ENCODE measurements around the gene CFAP46. TPM values are rescaled to one million over a fixed set of nuclear protein-coding genes. Genes with fewer than 3 reads are reported as not detected.

CFAP46 gene
- total and polyA plus RNA-seq, 2 experiments from 2014 or later = 0.20 to 0.22 TPM

DNA sequence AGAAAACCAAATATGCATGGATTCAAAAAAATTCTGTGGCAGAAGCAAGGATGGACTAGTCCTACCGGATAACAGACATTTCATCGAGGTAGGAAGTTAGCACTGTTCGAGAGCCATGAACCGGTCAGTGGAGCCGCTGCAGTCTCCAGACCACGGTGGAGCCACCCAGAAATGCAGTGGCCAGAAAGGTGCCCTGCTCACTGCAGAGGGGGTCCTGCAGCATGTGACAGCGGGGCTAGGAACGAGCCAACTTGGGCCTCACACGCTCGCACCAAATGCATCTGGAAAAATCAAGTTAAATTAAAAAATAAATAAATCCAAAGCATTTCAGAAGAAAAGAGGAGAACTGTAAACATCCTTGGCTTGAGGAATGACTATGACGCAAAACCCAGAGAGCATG is 13.1 kb upstream of the CFAP46 start:
- 72% methylated on average over 11 of the region's 11 CpGs for WGBS, 2 experiments (ENCODE audit: low coverage in 1 of 2, low lambda C conversion rate in 2 of 2, missing lambda C conversion rate in 2 of 2)
- in situ Hi-C loops (cut with MboI) = no loop called here
- Histone ChIP-seq H4K20me1 (ENCODE audit: insufficient read depth) (no peaks in the 10 kb centered on the region), H3K9ac (no peak overlapping the region), H2AFZ (no peak overlapping the region), H3K9me3 (ENCODE audit: low read depth) (no peaks in the 10 kb centered on the region), H3K79me2 (ENCODE audit: insufficient read depth) (no peaks in the 10 kb centered on the region), H3K27ac (no peak overlapping the region), H3K4me2 (ENCODE audit: unreplicated experiment) (no peak overlapping the region), H3K27me3 (replicated peaks; ENCODE audit: insufficient read depth) (peaks cover 41% of the 10 kb centered on the region), H3K4me1 (ENCODE audit: insufficient read depth) (no peaks in the 10 kb centered on the region), H3K36me3 (ENCODE audit: low read depth) (no peaks in the 10 kb centered on the region), H3K9me2 (ENCODE audit: insufficient read depth) (no peaks in the 10 kb centered on the region), H3K4me3 (no peak overlapping the region), H3F3A (ENCODE audit: insufficient read depth) (no peaks in the 10 kb centered on the region)
- no peak for TF ChIP-seq EZH2 (IDR thresholded peaks at IDR 0.05; ENCODE audit: insufficient read depth, poor library complexity, severe bottlenecking)
- no peak for TF ChIP-seq EZH2phosphoT487 (IDR thresholded peaks at IDR 0.05; ENCODE audit: insufficient read depth, low read depth)
- no peak for DNase-seq

DNA sequence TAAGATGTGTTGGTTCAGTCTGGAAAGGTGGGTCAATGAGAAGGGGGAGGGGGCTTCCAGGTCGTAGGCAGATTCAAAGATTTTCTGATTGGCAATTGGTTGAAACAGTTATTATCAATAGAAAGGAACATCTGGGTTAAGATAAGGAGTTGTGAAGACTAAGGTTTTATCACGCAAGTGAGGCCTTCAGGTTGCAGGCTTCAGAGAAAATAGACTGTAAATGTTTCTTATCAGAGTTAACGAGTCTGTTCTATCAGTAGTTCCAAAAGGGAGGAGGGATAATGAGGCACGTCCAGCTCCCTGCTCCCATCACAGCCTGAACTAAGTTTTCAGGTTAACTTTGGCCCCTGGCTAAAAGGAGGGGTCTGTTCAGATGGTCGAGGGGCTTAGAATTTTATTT is 11.1 kb upstream of the CFAP46 start:
- Histone ChIP-seq H3K27me3 (replicated peaks; ENCODE audit: insufficient read depth) (peaks cover 60% of the 10 kb centered on the region), H3K4me2 (ENCODE audit: unreplicated experiment) (no peak overlapping the region), H2AFZ (no peak overlapping the region), H3K9me3 (ENCODE audit: low read depth) (no peaks in the 10 kb centered on the region), H3K27ac (no peak overlapping the region), H3K36me3 (ENCODE audit: low read depth) (no peaks in the 10 kb centered on the region), H3F3A (ENCODE audit: insufficient read depth) (no peaks in the 10 kb centered on the region), H3K9me2 (ENCODE audit: insufficient read depth) (no peaks in the 10 kb centered on the region), H3K4me1 (ENCODE audit: insufficient read depth) (no peaks in the 10 kb centered on the region), H4K20me1 (ENCODE audit: insufficient read depth) (no peaks in the 10 kb centered on the region), H3K4me3 (no peak overlapping the region), H3K79me2 (ENCODE audit: insufficient read depth) (no peaks in the 10 kb centered on the region), H3K9ac (no peak overlapping the region)
- no peak for DNase-seq
- TF ChIP-seq EZH2phosphoT487 (IDR thresholded peaks at IDR 0.05; ENCODE audit: insufficient read depth, low read depth) (no peak), EZH2 (IDR thresholded peaks at IDR 0.05; ENCODE audit: insufficient read depth, poor library complexity, severe bottlenecking) (no peak)
- in situ Hi-C loops (cut with MboI) = no loop called here
- 30 to 34% methylated on average over 5 of the region's 5 CpGs for WGBS, 2 experiments (ENCODE audit: low coverage in 1 of 2, low lambda C conversion rate in 2 of 2, missing lambda C conversion rate in 2 of 2)

DNA sequence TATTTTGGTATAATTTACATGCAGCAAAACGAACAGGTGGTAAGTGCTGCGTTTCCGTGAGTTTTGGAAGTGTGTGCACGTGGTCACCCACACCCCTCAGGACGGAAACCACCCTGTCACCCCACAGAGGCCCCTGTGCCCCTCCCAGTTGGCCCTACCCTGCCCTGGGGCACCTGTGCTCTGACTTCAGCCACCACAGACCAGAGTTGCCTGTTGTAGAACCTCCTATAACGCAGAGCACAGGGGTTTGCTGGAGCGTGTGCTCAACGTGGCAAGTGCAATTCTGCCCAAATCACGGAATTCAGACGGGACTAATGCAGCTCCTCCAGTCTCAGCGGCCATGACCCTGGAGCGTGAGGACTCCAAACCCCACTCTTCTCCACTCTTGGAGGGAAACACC is 9.6 kb upstream of the CFAP46 start:
- no peaks in the 10 kb centered on the region for H3K9me2 ChIP-seq (ENCODE audit: insufficient read depth)
- in situ Hi-C loops (cut with MboI) = no loop called here
- H3K27ac ChIP-seq = no peak overlapping the region
- TF ChIP-seq EZH2 (IDR thresholded peaks at IDR 0.05; ENCODE audit: insufficient read depth, poor library complexity, severe bottlenecking) = no peak
- TF ChIP-seq EZH2phosphoT487 (IDR thresholded peaks at IDR 0.05; ENCODE audit: insufficient read depth, low read depth) = no peak
- H3K79me2 ChIP-seq (ENCODE audit: insufficient read depth) = no peaks in the 10 kb centered on the region
- H3K4me1 ChIP-seq (ENCODE audit: insufficient read depth) = no peaks in the 10 kb centered on the region
- H3K36me3 ChIP-seq (ENCODE audit: low read depth) = no peaks in the 10 kb centered on the region
- no peak overlapping the region for H3K4me2 ChIP-seq (ENCODE audit: unreplicated experiment)
- WGBS, 2 experiments (ENCODE audit: low coverage in 1 of 2, low lambda C conversion rate in 2 of 2, missing lambda C conversion rate in 2 of 2) = 38 to 39% methylated on average over 10 to 12 of the region's 12 CpGs
- H3K9ac ChIP-seq = no peak overlapping the region
- peaks cover 60% of the 10 kb centered on the region for H3K27me3 ChIP-seq (replicated peaks; ENCODE audit: insufficient read depth)
- no peaks in the 10 kb centered on the region for H3F3A ChIP-seq (ENCODE audit: insufficient read depth)
- no peak overlapping the region for H3K4me3 ChIP-seq
- H2AFZ ChIP-seq = no peak overlapping the region
- no peaks in the 10 kb centered on the region for H3K9me3 ChIP-seq (ENCODE audit: low read depth)
- DNase-seq = no peak
- no peaks in the 10 kb centered on the region for H4K20me1 ChIP-seq (ENCODE audit: insufficient read depth)

DNA sequence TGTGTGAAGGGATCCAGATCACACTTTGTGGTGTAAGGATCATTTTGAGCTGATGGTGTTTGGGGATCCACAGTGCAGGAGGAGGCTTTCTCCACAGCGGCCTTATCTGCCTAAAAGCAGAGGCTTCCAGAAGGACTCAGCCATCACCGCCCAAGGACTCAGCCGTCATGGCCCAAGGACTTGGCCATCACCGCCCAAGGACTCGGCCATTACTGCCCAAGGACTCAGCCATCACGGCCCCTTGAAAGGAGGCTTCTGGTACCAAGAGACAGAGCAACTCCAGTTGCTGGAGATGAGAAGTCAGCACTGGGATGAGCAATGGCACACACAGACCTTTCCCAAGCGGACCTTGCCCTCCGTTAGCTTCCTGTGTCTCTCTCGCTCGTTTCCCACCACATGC is 6.0 kb upstream of the CFAP46 start:
- in situ Hi-C loops (cut with MboI) = no loop called here
- DNase-seq = no peak
- Histone ChIP-seq H3K36me3 (ENCODE audit: low read depth) (no peaks in the 10 kb centered on the region), H3K9me2 (ENCODE audit: insufficient read depth) (no peaks in the 10 kb centered on the region), H3K4me2 (ENCODE audit: unreplicated experiment) (no peak overlapping the region), H3K4me3 (no peak overlapping the region), H4K20me1 (ENCODE audit: insufficient read depth) (no peaks in the 10 kb centered on the region), H3K79me2 (ENCODE audit: insufficient read depth) (no peaks in the 10 kb centered on the region), H3K27me3 (replicated peaks; ENCODE audit: insufficient read depth) (peaks cover 43% of the 10 kb centered on the region), H3K9me3 (ENCODE audit: low read depth) (no peaks in the 10 kb centered on the region), H3K4me1 (ENCODE audit: insufficient read depth) (no peaks in the 10 kb centered on the region), H3K27ac (no peak overlapping the region), H3K9ac (no peak overlapping the region), H3F3A (ENCODE audit: insufficient read depth) (no peaks in the 10 kb centered on the region), H2AFZ (no peak overlapping the region)
- 75 to 82% methylated on average over 10 of the region's 10 CpGs for WGBS, 2 experiments (ENCODE audit: low coverage in 1 of 2, low lambda C conversion rate in 2 of 2, missing lambda C conversion rate in 2 of 2)
- no peak for TF ChIP-seq EZH2phosphoT487 (IDR thresholded peaks at IDR 0.05; ENCODE audit: insufficient read depth, low read depth)
- no peak for TF ChIP-seq EZH2 (IDR thresholded peaks at IDR 0.05; ENCODE audit: insufficient read depth, poor library complexity, severe bottlenecking)

DNA sequence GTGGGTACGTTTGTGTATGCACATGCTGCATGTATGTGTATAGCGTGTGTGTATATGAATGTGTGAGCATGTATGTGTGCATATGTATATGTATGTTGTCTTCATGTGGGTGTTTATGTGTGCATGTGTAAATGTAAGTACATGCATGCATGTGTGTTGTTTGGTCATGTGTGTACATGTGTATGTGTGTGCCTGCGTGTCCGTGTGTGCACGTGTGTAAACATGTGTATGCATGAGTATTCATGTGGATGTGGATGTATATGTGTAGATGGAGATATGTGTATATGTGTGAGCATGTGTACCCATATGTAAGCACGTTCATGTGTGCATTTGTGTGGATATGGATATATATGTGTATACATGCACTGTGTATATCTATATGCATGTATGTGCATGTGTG is 5.5 kb upstream of the CFAP46 start:
- WGBS, 2 experiments (ENCODE audit: low coverage in 1 of 2, low lambda C conversion rate in 2 of 2, missing lambda C conversion rate in 2 of 2) = 53 to 61% methylated on average over 6 of the region's 6 CpGs
- no peaks in the 10 kb centered on the region for H3K36me3 ChIP-seq (ENCODE audit: low read depth)
- no peak overlapping the region for H3K9ac ChIP-seq
- H3K9me2 ChIP-seq (ENCODE audit: insufficient read depth) = no peaks in the 10 kb centered on the region
- H3K4me1 ChIP-seq (ENCODE audit: insufficient read depth) = no peaks in the 10 kb centered on the region
- no peak overlapping the region for H3K4me3 ChIP-seq
- H3K9me3 ChIP-seq (ENCODE audit: low read depth) = no peaks in the 10 kb centered on the region
- DNase-seq = no peak
- H3K27me3 ChIP-seq (replicated peaks; ENCODE audit: insufficient read depth) = peaks cover 38% of the 10 kb centered on the region
- no peaks in the 10 kb centered on the region for H4K20me1 ChIP-seq (ENCODE audit: insufficient read depth)
- no peak overlapping the region for H2AFZ ChIP-seq
- H3K4me2 ChIP-seq (ENCODE audit: unreplicated experiment) = no peak overlapping the region
- H3K27ac ChIP-seq = no peak overlapping the region
- in situ Hi-C loops (cut with MboI) = no loop called here
- H3F3A ChIP-seq (ENCODE audit: insufficient read depth) = no peaks in the 10 kb centered on the region
- no peaks in the 10 kb centered on the region for H3K79me2 ChIP-seq (ENCODE audit: insufficient read depth)
- TF ChIP-seq EZH2 (IDR thresholded peaks at IDR 0.05; ENCODE audit: insufficient read depth, poor library complexity, severe bottlenecking) (no peak), EZH2phosphoT487 (IDR thresholded peaks at IDR 0.05; ENCODE audit: insufficient read depth, low read depth) (no peak)

All from GM23248 (cell line).